ENCODE measurements around the gene GPR21.
A peak's percentile ranks its signal among the peaks of the same experiment; 100 is the strongest.

The GPR21 gene

DNA sequence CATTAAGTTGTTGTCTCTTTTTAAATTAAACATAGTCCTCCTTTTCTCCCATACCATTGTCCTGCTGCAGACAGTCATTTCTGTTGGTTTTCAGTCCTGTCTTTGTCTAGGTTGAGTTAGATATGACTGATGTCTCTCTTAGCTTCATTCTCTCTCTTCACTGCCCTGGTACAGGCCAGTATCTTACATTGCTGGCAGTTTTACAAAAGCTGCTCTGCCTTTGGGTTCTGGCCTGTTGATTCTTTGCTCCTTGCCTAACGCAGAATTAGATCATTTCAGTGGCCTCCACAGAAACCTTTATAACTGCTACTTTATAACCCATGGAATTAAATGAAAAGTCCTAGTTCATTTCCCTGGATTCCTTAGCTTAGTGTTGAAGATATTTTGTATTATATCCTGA, 33.7 kb downstream of the GPR21 start:
- DNase-seq = no peak

DNA sequence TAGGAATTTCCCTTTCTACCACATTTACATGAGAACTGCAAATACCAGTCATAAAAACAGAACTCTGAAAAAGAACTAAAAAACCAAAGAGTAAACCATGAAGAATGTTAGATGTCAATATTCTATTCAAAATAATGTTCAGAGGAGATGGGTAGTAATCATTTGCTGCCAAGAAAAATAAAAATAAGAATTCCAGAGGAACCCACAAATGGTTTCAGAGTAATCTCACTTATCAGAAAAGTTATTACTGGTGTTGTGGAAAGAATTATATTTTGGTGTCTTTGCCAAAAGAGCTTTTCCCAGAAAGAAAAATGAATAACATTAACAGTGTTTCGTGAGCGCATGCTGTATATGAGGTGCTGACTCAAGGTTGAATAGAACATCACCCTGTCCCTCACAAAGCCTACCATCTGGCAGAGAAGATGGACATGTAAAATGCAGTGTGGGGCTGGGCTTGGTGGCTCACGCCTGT, 35.6 kb downstream of the GPR21 start:
- DNase-seq = peak; percentile 35

DNA sequence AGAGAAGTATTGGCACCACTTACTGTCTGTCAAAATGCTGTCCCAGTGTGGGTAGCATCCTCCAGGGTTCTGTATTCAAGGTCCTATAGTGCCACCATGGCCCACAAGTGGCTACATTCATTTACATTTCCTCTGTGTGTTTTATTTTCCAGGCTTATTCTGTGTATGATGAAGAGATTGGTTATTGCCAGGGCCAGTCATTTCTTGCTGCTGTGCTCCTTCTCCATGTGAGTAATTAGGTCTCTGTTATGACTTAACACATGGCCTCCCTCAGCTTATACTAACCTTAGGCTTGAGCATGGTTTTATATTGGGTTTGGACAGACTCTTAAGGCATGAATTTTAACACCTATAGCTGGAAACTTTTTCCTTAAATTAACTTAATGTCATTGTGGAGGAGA, 36.7 kb downstream of the GPR21 start:
- DNase-seq = no peak

DNA sequence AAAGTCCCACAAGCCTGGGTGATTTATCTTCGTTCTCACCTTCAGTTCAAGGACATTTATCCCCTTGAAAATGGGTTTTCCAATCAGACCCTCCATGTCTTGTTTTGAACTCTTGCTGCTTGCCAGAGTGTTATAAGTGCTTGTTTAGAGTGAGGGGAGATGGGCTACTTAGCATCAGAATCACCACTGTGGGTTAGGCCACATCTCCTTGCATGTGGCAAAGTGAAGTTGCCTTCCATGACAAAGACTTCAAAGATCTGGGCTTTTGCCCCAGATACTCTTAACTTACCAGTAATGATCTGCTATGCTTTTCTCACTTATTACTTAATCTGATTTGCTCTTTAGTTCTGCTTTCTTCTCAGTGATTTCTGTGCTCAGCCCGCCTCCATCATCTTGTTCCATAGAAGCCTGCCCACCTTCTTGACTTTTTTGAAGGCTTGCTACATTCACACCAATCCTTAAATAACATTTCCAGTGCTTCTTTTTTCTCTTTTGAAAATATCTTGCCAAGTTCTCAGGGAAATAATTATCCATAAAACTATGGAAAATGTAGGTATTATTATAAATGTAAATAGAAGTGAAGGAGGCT, 39.0 kb downstream of the GPR21 start:
- no peak for DNase-seq

DNA sequence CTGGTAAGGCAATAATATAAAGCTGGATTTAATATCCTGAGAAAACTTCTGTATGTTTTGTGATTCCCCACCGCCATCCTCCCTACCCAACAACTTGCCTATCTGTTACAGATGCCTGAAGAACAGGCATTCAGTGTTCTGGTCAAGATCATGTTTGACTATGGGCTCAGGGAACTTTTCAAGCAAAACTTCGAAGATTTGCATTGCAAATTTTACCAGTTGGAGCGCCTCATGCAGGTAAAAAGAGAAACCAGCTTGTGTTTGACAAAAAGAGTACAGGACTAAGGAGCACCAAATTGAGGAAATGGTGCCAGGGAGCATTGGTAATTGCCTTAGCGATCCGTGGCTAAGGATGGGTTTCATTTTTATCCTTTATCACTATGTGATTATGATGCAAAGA, 40.0 kb downstream of the GPR21 start:
- DNase-seq = no peak

DNA sequence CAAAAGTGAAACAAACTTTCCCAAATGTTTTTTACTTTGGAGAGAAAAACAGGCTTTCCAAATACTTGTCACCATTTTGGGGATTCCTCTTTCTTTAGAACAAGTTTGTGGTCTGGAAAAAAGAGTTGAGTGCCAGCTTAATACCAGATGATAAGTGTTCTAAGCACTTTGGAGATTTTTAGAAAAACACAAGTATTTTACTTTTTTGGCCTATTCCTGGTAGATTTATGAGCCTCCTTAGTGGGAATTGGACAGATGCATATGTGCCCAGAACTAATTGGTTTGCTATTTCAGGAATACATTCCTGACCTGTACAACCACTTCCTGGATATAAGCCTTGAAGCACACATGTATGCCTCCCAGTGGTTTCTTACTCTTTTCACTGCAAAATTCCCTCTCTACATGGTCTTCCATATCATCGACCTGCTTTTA, 40.5 kb downstream of the GPR21 start:
- DNase-seq = no peak

DNA sequence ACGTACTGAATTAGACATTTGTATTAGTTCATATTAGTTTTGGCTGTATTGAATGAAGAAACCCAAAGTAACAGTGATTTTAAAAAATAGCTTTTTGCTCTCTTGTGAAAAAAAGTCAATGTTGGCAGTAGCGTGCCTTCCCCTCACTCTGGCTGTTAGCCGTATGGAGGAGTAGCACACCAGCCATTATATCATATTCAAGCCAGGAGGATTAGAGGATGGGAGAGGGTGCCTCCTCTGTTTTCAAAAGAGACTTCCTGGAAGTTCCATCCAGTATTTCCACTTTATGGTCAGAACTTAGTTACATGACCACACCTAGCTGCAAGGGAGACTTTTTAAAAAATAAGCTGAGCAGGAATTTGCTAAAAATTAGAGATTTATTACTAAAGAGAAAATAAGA, 41.2 kb downstream of the GPR21 start:
- peak; percentile 36 for DNase-seq

DNA sequence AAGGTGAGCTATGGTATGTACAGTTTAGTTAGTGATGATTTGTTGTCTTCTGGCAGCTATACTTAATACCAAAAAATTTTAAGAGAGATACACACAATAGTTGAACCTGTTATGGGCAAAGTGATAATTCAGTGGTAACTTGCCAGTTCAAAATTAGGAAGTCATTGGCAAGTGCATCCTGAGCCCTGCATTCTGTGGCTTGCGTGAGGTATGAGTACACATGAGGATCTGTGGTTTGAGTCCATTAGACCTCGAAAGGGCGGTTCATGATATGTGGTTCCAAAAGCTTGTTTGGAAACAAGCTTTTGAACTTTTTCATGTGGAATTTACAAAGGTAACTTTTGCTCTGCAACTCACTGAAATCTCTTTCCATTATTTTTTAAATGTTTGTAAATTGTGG, 47.0 kb downstream of the GPR21 start:
- DNase-seq = no peak

DNA sequence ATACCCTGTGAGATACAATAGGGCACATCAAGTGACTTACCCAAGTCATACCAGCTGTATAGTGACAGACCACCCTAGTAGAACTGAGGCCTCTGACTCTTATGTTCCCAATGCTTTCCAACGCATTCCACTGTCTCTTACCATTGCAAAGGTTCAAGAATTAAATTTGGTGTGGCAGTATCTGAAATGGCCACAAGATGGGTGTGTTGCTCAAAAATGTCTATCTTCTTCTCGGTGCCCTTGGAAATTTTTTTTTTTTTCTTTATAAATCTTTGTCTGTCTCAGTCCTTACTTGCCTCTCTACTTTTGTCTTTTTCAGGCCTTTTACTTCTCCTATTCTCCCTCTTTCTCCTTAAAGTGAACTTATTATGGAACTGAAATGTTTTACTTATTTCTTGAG, 48.4 kb downstream of the GPR21 start:
- no peak for DNase-seq

DNA sequence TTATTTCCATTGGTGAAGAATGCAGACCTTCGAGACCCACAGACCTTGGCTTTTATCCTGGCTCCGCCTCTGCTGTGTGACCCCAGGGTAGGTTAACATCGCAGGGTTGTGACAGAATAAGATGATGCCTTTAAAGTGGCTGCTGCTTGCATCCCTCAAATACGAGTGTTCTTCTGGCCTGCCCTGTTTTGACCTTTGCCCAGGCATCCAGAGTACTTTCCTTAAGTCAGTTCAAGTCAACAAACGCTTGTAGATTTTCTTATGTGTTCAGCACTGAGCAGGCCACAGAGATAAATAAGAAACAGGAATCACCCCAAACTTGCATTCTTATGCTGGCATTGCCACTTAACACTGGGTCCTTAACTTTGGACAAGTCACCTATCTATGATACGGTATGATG, 50.2 kb downstream of the GPR21 start:
- no peak for DNase-seq

DNA sequence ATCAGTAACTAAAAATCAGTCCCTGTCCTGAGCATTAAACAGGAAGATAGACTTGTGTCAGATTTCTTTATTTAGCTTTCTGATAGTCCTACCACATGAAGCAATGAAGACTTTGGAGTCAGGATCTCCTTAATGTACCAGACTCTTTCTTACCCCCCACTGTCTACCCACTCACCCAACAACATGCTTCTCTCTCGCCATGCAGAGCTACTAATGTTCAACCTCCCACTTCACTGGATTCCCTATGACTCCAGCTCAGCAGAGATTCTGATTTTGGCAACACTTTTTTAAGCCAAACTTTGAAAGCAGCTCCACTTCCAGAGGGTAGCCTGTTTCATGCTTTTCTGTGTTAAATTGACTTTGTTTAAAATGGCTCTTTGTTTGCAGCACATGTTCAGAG, 50.8 kb downstream of the GPR21 start:
- DNase-seq = no peak

Measured in left hindlimb (tissue), 1 donor.